NCI-H128 (cell line): ENCODE data around the gene IRS2.
A peak's percentile ranks its signal among the peaks of the same experiment; 100 is the strongest.

Experiments used
- DNase-seq: peaks from one replicate; lab custom pipeline; 2025; ENCODE audit not compliant: unreplicated experiment; lab: John Stamatoyannopoulos, UW

IRS2 gene

GRCh38 chr13:109803825-109804224 lies 17.4 kb upstream of the IRS2 start:
- no peak for DNase-seq

- no peak for DNase-seq
Observed at GRCh38 chr13:109802936-109803335, 16.6 kb upstream of the IRS2 start.

- no peak for DNase-seq
Observed at GRCh38 chr13:109795011-109795410, 8.6 kb upstream of the IRS2 start.

- DNase-seq: no peak
Observed at GRCh38 chr13:109794095-109794494, 7.7 kb upstream of the IRS2 start.

GRCh38 chr13:109792416-109793059 lies 6.2 kb upstream of the IRS2 start:
- DNase-seq: no peak

GRCh38 chr13:109790942-109791605 lies 4.7 kb upstream of the IRS2 start:
- peak; percentile 37 for DNase-seq

GRCh38 chr13:109790086-109790485 lies 3.7 kb upstream of the IRS2 start:
- no peak for DNase-seq

- DNase-seq: no peak
Observed at GRCh38 chr13:109789262-109789661, 2.9 kb upstream of the IRS2 start.

- no peak for DNase-seq
Observed at GRCh38 chr13:109788372-109789111, 2.2 kb upstream of the IRS2 start.

- DNase-seq: no peak
Observed at GRCh38 chr13:109787135-109787954, 962 bp upstream of the IRS2 start.

GRCh38 chr13:109785892-109786450 lies 412 bp downstream of the IRS2 start:
- no peak for DNase-seq

GRCh38 chr13:109785141-109785891 lies 1.1 kb downstream of the IRS2 start:
- DNase-seq: no peak

- DNase-seq: peak; percentile 31
Observed at GRCh38 chr13:109784590-109785140, 1.7 kb downstream of the IRS2 start.

- DNase-seq: no peak
Observed at GRCh38 chr13:109783815-109784589, 2.4 kb downstream of the IRS2 start.

- no peak for DNase-seq
Observed at GRCh38 chr13:109783447-109783814, 3.0 kb downstream of the IRS2 start.

GRCh38 chr13:109782823-109783431 lies 3.5 kb downstream of the IRS2 start:
- no peak for DNase-seq

GRCh38 chr13:109782066-109782822 lies 4.1 kb downstream of the IRS2 start:
- DNase-seq: no peak

GRCh38 chr13:109781384-109782065 lies 4.9 kb downstream of the IRS2 start:
- DNase-seq: no peak
